GM12878 (cell line): Measurements from ENCODE around the gene PUSL1. TPM values are rescaled to one million over a fixed set of nuclear protein-coding genes. Genes with fewer than 3 reads are reported as not detected.

Source experiments
- ATAC-seq: fragments of 200-7000 bp; cut with Tn5 transposase; 3 replicates; pipeline ENCODE4 v1.9.1; 2020; ENCODE audit warnings: mild to moderate bottlenecking, moderate library complexity
- BruUV-seq: library from RNA; stranded (reverse); fragments of 400-500 nt; replicated peaks from 2 replicates; lab custom pipeline; 2021; lab: Mats Ljungman, UMichigan
- CTCF ChIA-PET: fragments of 300-600 bp; sonication (Branson Sonifier 250); formaldehyde crosslinking; extraction: SDS; loops from one replicate; lab custom pipeline; 2021; ENCODE audit warnings: inconsistent platforms; lab: Yijun Ruan, JAX
- POLR2A ChIA-PET: fragments of 350-600 bp; formaldehyde crosslinking; extraction: SDS; loops from one replicate; lab custom pipeline; 2021; ENCODE audit warnings: inconsistent platforms; lab: Charles Lee
- RAD21 ChIA-PET: fragments of 300-600 bp; sonication (Branson Sonifier 250); formaldehyde crosslinking; loops from one replicate; lab custom pipeline; 2023; ENCODE audit warnings: antibody characterized with exemption; ENCODE audit not compliant: unreplicated experiment; lab: Charles Lee
- SMC1A ChIA-PET: fragments of 300-600 bp; sonication (Branson Sonifier 250); formaldehyde crosslinking; loops from one replicate; lab custom pipeline; 2023; ENCODE audit not compliant: unreplicated experiment, uncharacterized antibody; lab: Charles Lee
- DNase-seq: peaks from one replicate; pipeline ENCODE4 v3.0.0-alpha.2; 2011; ENCODE audit warnings: low read depth, low spot score
- FAIRE-seq: peaks from 3 replicates; lab custom pipeline; 2011; peaks lifted over from hg19 to GRCh38; lab: Jason Lieb, UNC
- H2AFZ ChIP-seq: 2 replicates; pipeline ENCODE4 v1.6.0; 2011; ENCODE audit warnings: low read depth, low read length, control low read depth; ENCODE audit not compliant: control insufficient read depth
- H3K27ac ChIP-seq: 2 replicates; pipeline ENCODE4 v1.5.1; 2011; ENCODE audit warnings: control low read depth; ENCODE audit not compliant: control insufficient read depth, insufficient read depth
- H3K27me3 ChIP-seq, 2 experiments: replicated peaks in 1 of 2; 2 replicates each; pipeline versions ENCODE4 v1.6.0 to v1.6.1; 2011; ENCODE audit warnings: low read length in 1 of 2; ENCODE audit not compliant: control insufficient read depth in 2 of 2, insufficient read depth in 2 of 2
- H3K36me3 ChIP-seq, 2 experiments: 2 replicates each; pipeline ENCODE4 v1.5.1; 2011; ENCODE audit warnings: low read length in 1 of 2; ENCODE audit not compliant: control insufficient read depth in 2 of 2, insufficient read depth in 2 of 2
- H3K4me1 ChIP-seq: 2 replicates; pipeline ENCODE4 v1.6.1; 2011; ENCODE audit warnings: mild to moderate bottlenecking, low read length, moderate library complexity, mixed read lengths; ENCODE audit not compliant: control insufficient read depth, insufficient read depth
- H3K4me2 ChIP-seq: 2 replicates; pipeline ENCODE4 v1.6.0; 2011; ENCODE audit warnings: control low read depth; ENCODE audit not compliant: control insufficient read depth, insufficient read depth
- H3K4me3 ChIP-seq: fragments of 200-600 bp; sonication (generic); 2 replicates; pipeline ENCODE4 v1.5.1; 2016
- H3K79me2 ChIP-seq: 2 replicates; pipeline ENCODE4 v1.6.0; 2011; ENCODE audit warnings: low read length; ENCODE audit not compliant: control insufficient read depth, insufficient read depth
- H3K9ac ChIP-seq: 2 replicates; pipeline ENCODE4 v1.8.0; 2011; ENCODE audit warnings: low read length, control low read depth, mixed read lengths; ENCODE audit not compliant: control insufficient read depth, insufficient read depth
- H3K9me3 ChIP-seq: replicated peaks from 3 replicates; pipeline ENCODE4 v1.5.1; 2011; ENCODE audit warnings: mild to moderate bottlenecking, low read length; ENCODE audit not compliant: control insufficient read depth, insufficient read depth
- H4K20me1 ChIP-seq: 2 replicates; pipeline ENCODE4 v1.6.0; 2011; ENCODE audit not compliant: control insufficient read depth, insufficient read depth
- ATF3 ChIP-seq: IDR thresholded peaks from 2 replicates; pipeline ENCODE4 v1.6.1; 2011; ENCODE audit warnings: low read depth, mild to moderate bottlenecking, low read length, moderate library complexity, borderline replicate concordance; ENCODE audit errors: extremely low read depth
- BCL3 ChIP-seq: IDR thresholded peaks from 2 replicates; pipeline ENCODE4 v1.6.1; 2011; ENCODE audit warnings: borderline replicate concordance, low read depth, mild to moderate bottlenecking, moderate library complexity, low read length; ENCODE audit not compliant: insufficient read depth, poor library complexity, severe bottlenecking
- CBFB ChIP-seq: IDR thresholded peaks from 2 replicates; pipeline ENCODE4 v1.6.1; 2016; ENCODE audit warnings: antibody characterized with exemption, low read depth
- CHD2 ChIP-seq: IDR thresholded peaks from 2 replicates; pipeline ENCODE4 v1.6.1; 2011; ENCODE audit warnings: low read depth, low read length, improper control_type of control experiment, borderline replicate concordance
- EP300 ChIP-seq, 2 experiments: fragments of 150-350 bp in 1 of 2; IDR thresholded peaks; 2 replicates each; pipeline ENCODE4 v1.6.1; 2011 to 2012; ENCODE audit warnings: low read depth in 2 of 2, low read length in 2 of 2, borderline replicate concordance in 1 of 2, improper control_type of control experiment in 1 of 2, inconsistent platforms in 1 of 2; ENCODE audit not compliant: control insufficient read depth in 1 of 2
- EZH2 ChIP-seq: IDR thresholded peaks from 2 replicates; pipeline ENCODE4 v1.6.1; 2012; ENCODE audit warnings: low read depth, mild to moderate bottlenecking, control low read depth, inconsistent platforms, low read length, borderline replicate concordance; ENCODE audit not compliant: control insufficient read depth
- HDGF ChIP-seq: fragments of 450-650 bp; IDR thresholded peaks from 2 replicates; pipeline ENCODE4 v1.6.1; 2016; ENCODE audit warnings: antibody characterized with exemption
- IRF3 ChIP-seq: fragments of 450-650 bp; IDR thresholded peaks from 2 replicates; pipeline ENCODE4 v1.6.1; 2014; ENCODE audit warnings: mild to moderate bottlenecking
- MEF2B ChIP-seq: fragments of 450-650 bp; IDR thresholded peaks from 2 replicates; pipeline ENCODE4 v1.6.1; 2018; ENCODE audit warnings: mild to moderate bottlenecking, moderate library complexity; ENCODE audit not compliant: partially characterized antibody, poor library complexity, severe bottlenecking
- POLR2A ChIP-seq: IDR thresholded peaks from 2 replicates; pipeline ENCODE4 v1.6.1; 2011; ENCODE audit warnings: low read depth, mild to moderate bottlenecking, low read length
- SP1 ChIP-seq: IDR thresholded peaks from one replicate; pipeline ENCODE4 v1.6.1; 2011; ENCODE audit warnings: low read depth, low read length
- ZNF384 ChIP-seq: IDR thresholded peaks from 2 replicates; pipeline ENCODE4 v1.6.1; 2012; ENCODE audit warnings: low read depth, mild to moderate bottlenecking, low read length, improper control_type of control experiment, borderline replicate concordance
- ZSCAN29 ChIP-seq: fragments of 450-650 bp; IDR thresholded peaks from 2 replicates; pipeline ENCODE4 v1.6.1; 2017; ENCODE audit warnings: mild to moderate bottlenecking, moderate library complexity
- WGBS: methylation state at CpG from one replicate; pipeline ENCODE4 v1.1.6; 2016; ENCODE audit warnings: low lambda C conversion rate; ENCODE audit not compliant: insufficient replicate concordance, insufficient coverage; ENCODE audit errors: missing lambda C conversion rate; 5-methylcytosine and 5-hydroxymethylcytosine counted together
- in situ Hi-C: fragments of 300-500 bp; cut with MboI; formaldehyde crosslinking; loops from 9 replicates; pipeline ENCODE4 v1.14.3; 2018; ENCODE audit warnings: mixed read lengths
- intact Hi-C: fragments of 100-400 bp; cut with micrococcal nuclease; formaldehyde crosslinking; loops from one replicate; pipeline ENCODE4 v1.14.2; 2022; ENCODE audit not compliant: unreplicated experiment
- polyA plus RNA-seq, 11 experiments: library from polyadenylated mRNA; depleted of rRNA in 4 of 11; unstranded in 6 of 11; stranded (reverse) in 5 of 11; fragments of >200 nt; fragmentation: Nextera tagmentation in 4 of 11; fragmentation: Illumina TruSeq in 1 of 11; extraction: Ambion mirVana in 4 of 11; extraction: Trizol in 1 of 11; gene quantifications; 1 replicate in 1 of 11; 2 replicates in 10 of 11; pipeline versions ENCODE4 v1.2.1 to v1.2.3, GENCODE V29; 2011 to 2016; ENCODE audit warnings: inconsistent platforms in 2 of 11, missing spikeins in 2 of 11, low read depth in 1 of 11
- total RNA-seq, 4 experiments: library from RNA; depleted of rRNA in 3 of 4; stranded (reverse); fragments of >200 nt in 3 of 4; fragmentation: Illumina TruSeq in 1 of 4; extraction: Trizol in 1 of 4; gene quantifications; 2 replicates each; pipeline versions ENCODE4 v1.2.1 to v1.2.3, GENCODE V29; 2013 to 2021

The PUSL1 gene
- total and polyA plus RNA-seq, 10 of the 15 experiments (the other 5 are each of a cell fraction or from before 2014, with no cell fraction given): 0.16 to 28.4 (median 15.1) TPM

GRCh38 chr1:1342584-1343115, 34.3 kb downstream of the PUSL1 start:
- CTCF ChIA-PET: no interaction called here
- no peaks in the 10 kb centered on the region for H4K20me1 ChIP-seq
- H2AFZ ChIP-seq: no peak overlapping the region
- no TSS peak for BruUV-seq
- FAIRE-seq: no peak
- no peak overlapping the region for H3K4me2 ChIP-seq
- SMC1A ChIA-PET: no interaction called here
- no peaks in the 10 kb centered on the region for H3K9me3 ChIP-seq
- H3K27me3 ChIP-seq: no peaks in the 10 kb centered on the region
- RAD21 ChIA-PET: no interaction called here
- H3K9ac ChIP-seq: no peak overlapping the region
- no peak overlapping the region for H3K27ac ChIP-seq
- peaks cover 0 to 5% of the 10 kb centered on the region in 2 experiments for H3K36me3 ChIP-seq
- WGBS: 88% methylated on average over 18 of the region's 18 CpGs
- H3K79me2 ChIP-seq: no peaks in the 10 kb centered on the region; the same call in none of the 2 replicates
- in situ Hi-C loops (no loop called here), intact Hi-C loops (no loop called here)
- TF ChIP-seq IRF3: no peak
- no peak for TF ChIP-seq HDGF
- no peak for TF ChIP-seq ZSCAN29
- TF ChIP-seq ZNF384: no peak
- no peak for TF ChIP-seq CHD2
- no peak for TF ChIP-seq MEF2B
- TF ChIP-seq EP300 (IDR thresholded peaks at IDR 0.05; ENCODE audit: borderline replicate concordance in 1 of 2, control insufficient read depth in 1 of 2, low read depth in 2 of 2, low read length in 2 of 2): no peak
- TF ChIP-seq EZH2: no peak
- no peak for TF ChIP-seq POLR2A
- TF ChIP-seq BCL3: no peak
- TF ChIP-seq ATF3: no peak
- no peak for TF ChIP-seq CBFB
- TF ChIP-seq SP1: no peak
- ATAC-seq: no peak
- no peak overlapping the region for H3K4me3 ChIP-seq
- POLR2A ChIA-PET: no interaction called here
- peaks cover 2% of the 10 kb centered on the region; the same call in 1 of the 2 replicates for H3K4me1 ChIP-seq
- DNase-seq: no peak
